ENCODE measurements around the gene SLC2A2.

SLC2A2 gene

GRCh38 chr3:171026597-171027293 is at the start of gene SLC2A2:
Gene SLC2A2, minus strand, starts transcription at chr3:171026720. Its CDS starts 50 bp downstream, at chr3:171026670.
- no peak for DNase-seq

GRCh38 chr3:171072432-171072831 is 45.9 kb upstream of the SLC2A2 start:
- DNase-seq: no peak

- no peak for DNase-seq
These were observed 42.1 kb upstream of the SLC2A2 start for GRCh38 chr3:171068658-171069057.

- DNase-seq: no peak
These were observed 39.7 kb upstream of the SLC2A2 start for GRCh38 chr3:171066206-171066605.

- DNase-seq: no peak
These were observed 39.2 kb upstream of the SLC2A2 start for GRCh38 chr3:171065732-171066131.

GRCh38 chr3:171064461-171064860 is 37.9 kb upstream of the SLC2A2 start:
- DNase-seq: no peak

- DNase-seq: no peak
These were observed 35.2 kb upstream of the SLC2A2 start for GRCh38 chr3:171061749-171062148.

- DNase-seq: no peak
These were observed 33.5 kb upstream of the SLC2A2 start for GRCh38 chr3:171059978-171060377.

- DNase-seq: no peak
These were observed 32.5 kb upstream of the SLC2A2 start for GRCh38 chr3:171058873-171059603.

- no peak for DNase-seq
These were observed 31.5 kb upstream of the SLC2A2 start for GRCh38 chr3:171058058-171058457.

- no peak for DNase-seq
These were observed 30.6 kb upstream of the SLC2A2 start for GRCh38 chr3:171057072-171057471.

GRCh38 chr3:171056528-171056927 is 30.0 kb upstream of the SLC2A2 start:
- DNase-seq: no peak

- DNase-seq: no peak
These were observed 29.0 kb upstream of the SLC2A2 start for GRCh38 chr3:171055336-171056178.

- no peak for DNase-seq
These were observed 28.4 kb upstream of the SLC2A2 start for GRCh38 chr3:171054921-171055320.

- DNase-seq: no peak
These were observed 27.7 kb upstream of the SLC2A2 start for GRCh38 chr3:171054231-171054630.

GRCh38 chr3:171049861-171050444 is 23.4 kb upstream of the SLC2A2 start:
- no peak for DNase-seq

- no peak for DNase-seq
These were observed 20.2 kb upstream of the SLC2A2 start for GRCh38 chr3:171046760-171047159.

- DNase-seq: no peak
These were observed 18.6 kb upstream of the SLC2A2 start for GRCh38 chr3:171044835-171045793.

GRCh38 chr3:171044384-171044783 is 17.9 kb upstream of the SLC2A2 start:
- DNase-seq: no peak

- no peak for DNase-seq
These were observed 13.2 kb upstream of the SLC2A2 start for GRCh38 chr3:171039674-171040073.

- DNase-seq: no peak
These were observed 11.8 kb upstream of the SLC2A2 start for GRCh38 chr3:171038342-171038741.

GRCh38 chr3:171028779-171029232 is 2.3 kb upstream of the SLC2A2 start:
- DNase-seq: no peak

Measured in DMS79 (cell line).